Measurements from ENCODE around the gene ADAM12.

ADAM12 gene

DNA sequence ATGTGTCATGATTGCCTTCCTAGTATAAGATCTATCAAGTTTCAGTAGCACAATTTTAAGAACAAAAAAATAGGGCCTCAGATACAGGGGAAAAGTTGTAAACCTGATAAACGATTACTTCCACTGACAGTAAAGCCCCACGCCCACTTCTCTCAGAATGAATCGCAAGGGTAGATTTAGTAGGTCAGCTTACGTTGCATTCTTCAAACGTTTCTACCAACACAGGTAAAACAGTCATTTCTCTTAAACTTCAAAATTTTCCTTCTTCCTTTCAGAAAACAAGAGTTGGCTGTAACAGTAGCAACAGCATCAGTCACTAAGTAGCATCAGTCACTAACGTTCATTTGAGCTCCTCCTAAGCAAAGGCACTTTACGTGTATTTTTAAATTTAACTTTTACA, 221.5 kb downstream of the ADAM12 start:
- DNase-seq = no peak

DNA sequence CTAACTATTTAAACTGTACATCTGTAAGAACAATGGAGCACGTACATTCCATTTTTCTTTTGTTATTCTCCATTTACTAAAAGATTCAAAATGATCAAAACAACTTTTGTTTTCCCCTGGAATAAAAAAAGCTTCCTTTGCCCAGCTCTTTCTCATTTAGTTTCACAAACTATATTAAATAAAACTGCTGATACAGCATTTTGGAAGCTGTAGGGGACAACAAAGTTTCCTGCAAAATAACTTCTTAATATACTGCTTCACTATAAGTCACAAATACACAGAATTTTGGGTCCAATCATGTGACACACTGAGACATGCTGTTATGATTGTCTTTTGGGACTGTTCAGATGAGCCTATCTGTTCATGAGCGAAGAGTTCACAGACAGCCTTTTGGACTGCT, 222.4 kb downstream of the ADAM12 start:
- DNase-seq = no peak

DNA sequence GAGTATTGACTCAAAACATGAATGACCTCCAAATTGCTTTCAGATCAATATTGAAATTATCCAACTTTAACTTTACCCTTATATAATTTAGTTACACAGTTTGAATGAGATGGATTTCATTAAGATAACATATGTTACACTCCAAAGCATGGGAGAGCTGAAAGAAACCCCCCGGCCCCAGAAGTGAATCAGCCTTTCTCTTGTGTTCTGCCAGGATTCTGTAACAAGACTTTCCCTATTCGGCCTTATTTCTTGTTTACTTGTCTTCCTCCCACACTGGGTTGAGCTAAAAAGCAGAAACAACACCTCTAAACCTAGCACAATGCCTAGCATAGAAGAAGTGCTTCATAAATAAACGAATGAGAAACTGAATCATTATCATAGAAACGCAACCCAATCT, 224.8 kb downstream of the ADAM12 start:
- no peak for DNase-seq

DNA sequence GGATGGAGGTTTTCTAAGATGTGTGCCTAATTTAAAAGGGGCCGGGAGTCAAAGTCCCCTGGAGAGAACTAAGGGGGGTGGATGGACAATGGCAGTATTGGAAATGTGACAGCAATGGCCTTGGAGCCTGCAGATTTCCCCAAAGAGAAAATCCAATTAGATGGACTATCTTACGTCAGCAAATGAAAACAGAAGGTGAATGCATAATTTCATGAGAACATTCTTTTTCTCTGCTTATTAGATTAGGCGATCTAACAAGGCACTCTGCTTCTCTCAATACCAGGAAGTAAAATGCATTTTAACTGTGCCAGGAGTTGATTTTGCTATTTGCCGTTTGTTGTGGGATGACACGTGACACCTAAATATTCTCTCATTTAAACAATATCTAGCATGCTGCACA, 226.6 kb downstream of the ADAM12 start:
- DNase-seq = no peak

DNA sequence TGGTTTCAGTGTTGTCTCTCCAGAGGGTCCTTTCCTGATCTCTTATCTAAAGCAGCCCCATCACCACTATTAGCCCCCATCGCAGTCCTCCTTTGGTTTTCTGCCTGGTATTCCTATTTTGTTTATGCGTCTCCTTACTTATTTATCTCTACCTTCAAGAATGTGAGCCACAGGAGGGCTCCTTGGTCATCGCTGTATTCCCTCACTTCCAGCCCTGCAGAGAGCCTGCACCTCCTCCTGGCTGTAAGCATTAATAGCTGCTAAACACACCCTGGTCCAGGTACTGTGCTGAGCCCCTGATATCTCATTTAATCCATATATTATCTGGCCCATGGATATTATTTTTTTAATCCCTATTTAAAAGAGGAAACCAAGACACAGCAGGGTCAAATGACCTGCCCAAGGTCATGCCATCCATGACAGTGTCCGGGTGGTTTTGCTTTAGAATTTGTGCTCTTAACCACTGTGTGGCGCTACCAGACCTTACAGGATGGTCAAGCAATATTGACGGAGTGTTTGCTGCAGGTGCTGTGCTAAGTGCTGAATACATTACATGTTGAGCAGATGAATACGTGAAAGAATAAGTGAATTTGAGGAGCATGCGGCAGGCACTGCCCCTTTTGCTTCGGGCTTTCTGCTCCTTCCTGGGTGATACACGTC, 227.2 kb downstream of the ADAM12 start:
- DNase-seq = no peak

DNA sequence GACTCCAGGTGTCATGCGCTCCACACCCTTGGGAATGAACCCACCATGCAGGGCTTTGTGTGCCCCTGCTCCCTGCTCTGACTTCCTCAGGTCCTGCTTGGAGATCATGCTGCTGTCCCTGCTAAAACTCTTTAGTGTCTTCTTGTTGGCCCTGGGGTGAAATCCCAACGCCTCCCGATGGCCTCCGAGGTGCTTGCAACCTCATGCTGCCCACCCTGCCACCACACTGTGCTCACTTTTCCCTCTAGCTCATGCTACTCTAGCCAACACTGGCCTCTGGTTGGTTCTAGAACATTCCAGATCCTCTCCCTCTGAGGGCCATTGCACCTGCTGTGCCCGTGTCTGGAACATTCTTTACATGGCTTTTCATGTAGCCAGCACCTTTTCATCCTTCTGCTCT, 227.7 kb downstream of the ADAM12 start:
- no peak for DNase-seq

DNA sequence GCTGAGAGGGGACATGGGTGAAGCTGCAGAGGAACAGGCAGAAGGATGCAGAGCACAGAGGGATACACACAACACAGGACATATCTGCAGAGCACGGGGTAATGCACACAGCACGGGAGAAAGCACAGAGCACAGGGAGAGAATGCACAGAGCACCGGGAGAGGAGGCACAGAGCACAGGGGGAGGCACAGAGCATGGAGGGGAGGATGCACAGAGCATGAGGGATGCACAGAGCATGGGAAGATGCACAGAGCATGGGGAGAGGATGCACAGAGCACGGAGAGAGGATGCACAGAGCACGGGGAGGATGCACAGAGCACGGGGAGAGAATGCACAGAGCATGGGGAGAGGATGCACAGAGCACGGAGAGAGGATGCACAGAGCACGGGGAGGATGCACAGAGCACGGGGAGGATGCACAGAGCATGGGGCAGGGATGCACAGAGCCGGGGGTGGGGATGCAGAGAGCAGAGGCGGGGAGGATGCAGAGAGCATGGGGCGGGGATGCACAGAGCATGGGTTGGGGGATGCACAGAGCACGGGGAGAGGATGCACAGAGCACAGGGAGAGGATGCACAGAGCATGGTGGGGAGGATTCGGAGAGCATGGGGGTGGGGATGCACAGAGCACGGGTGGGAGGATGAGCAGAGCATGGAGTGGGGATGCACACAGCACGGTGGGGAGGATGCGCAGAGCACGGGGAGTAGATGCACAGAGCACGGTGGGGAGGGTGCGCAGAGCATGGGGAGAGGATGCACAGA, 230.0 kb downstream of the ADAM12 start:
- no peak for DNase-seq

DNA sequence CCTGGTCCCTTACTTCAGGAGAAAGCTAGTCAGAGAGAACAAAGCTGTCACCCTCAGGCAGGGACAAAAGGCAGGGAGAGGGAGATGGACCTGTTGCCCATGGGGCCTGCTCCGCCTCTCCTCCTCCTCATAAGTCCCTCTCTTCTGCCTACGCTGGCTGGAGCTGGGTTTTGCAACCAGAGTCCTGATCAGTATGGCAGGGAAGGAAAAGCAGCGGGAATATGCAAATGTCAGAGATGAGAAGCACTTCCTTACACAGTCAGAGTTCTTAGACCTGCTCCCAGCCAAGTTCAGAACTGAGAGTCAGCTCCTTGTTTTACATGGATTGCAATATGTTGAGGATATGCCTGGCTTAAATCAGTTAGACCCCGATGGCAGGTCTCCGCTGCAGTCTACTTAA, 231.1 kb downstream of the ADAM12 start:
- no peak for DNase-seq

DNA sequence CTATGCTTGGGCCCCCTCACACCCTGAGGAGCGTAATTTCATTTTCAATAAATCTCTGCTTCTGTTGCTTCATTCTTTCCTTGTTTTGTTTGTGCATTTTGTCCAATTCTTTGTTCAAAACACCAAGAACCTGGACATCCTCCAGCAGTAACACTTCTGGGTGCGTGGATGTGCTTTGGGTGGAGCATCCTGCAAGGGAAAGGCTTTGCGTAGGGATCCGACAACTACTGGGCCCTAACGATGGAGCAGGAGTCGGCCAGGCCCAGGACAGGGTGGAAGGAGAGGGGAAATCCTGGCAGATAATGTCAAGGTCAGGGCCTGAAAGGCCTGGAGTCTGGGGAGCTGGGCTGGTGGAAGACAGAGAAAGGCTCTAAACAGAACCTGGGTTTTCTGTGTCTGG, 231.8 kb downstream of the ADAM12 start:
- DNase-seq = no peak

DNA sequence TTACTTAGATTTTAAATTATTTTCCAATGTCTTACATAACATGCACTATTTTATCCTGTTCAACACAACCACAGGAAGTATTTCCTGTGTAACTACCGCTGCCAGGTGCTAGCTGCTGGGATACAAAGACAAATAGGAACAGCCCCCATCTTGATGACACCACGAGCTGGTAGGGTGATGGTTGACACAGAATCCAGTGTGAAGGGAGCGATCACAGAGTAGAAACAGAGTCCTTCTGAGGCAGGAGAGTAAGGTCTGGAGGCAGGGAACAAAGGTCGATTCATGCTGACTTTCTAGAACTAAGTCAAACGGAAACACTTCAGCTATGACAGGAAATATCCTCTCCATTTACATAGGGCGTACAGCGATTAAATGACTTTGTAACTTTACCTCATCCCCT, 232.3 kb downstream of the ADAM12 start:
- no peak for DNase-seq

DNA sequence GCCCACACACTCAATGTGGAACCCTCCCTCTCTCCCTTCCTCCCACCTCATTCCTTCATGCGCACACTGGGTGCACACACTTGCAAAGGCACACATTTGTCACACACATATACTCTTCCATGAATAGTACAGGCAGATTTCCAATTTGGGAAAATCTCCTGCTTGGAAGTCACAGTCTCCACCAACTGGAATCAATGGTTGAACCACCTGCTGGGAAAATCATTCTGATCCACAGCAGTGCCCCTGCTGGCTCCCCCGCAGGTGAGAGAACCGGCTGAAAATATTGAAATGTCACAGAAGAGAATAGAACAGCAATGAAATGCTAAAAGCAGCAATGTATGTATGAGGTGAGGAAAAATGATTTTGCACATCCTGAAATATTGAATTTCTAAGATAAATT, 232.7 kb downstream of the ADAM12 start:
- no peak for DNase-seq

DNA sequence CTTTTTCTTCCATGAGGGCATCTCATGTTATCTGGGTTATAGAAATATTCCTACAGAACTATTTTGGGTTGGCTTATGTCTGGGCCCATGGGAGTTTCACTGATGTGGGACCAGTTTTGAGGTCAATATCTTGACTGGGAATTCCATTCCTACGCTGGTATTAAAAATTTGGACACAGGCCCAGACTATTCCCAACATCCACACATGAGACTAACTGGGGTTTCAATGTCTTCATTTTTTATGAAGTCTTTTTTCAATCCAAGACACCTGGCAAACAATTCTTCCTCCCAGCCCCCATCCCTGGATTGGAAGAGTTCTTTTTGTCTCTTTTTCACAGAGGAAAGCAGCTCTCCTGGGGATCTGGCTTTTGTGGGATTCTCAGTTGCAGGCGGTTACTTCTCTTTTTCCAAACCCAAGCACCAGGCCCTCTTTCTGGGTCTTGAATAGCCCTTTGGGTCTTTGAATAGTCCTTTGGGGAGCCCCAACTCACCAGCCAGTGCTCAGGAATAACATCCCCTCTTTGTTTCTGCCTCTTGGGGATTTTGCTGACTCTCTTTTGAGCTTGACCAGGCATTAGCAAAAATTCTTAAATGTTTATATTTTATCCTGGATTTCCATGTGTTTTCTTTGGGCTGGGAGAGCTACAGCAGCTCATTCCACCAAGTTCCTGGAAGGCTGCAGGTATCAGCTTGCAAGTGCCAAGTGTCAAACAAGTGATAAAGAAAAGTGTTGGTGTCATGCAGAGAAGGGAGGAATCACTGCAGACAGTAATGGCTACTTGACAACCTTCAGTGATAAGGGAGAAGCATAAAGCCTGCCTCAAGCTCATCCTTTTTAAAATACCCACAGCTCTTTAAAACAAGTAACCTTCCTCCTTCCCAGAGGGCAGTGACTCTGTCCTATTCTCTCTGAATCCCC, 234.3 kb downstream of the ADAM12 start:
- no peak for DNase-seq

DNA sequence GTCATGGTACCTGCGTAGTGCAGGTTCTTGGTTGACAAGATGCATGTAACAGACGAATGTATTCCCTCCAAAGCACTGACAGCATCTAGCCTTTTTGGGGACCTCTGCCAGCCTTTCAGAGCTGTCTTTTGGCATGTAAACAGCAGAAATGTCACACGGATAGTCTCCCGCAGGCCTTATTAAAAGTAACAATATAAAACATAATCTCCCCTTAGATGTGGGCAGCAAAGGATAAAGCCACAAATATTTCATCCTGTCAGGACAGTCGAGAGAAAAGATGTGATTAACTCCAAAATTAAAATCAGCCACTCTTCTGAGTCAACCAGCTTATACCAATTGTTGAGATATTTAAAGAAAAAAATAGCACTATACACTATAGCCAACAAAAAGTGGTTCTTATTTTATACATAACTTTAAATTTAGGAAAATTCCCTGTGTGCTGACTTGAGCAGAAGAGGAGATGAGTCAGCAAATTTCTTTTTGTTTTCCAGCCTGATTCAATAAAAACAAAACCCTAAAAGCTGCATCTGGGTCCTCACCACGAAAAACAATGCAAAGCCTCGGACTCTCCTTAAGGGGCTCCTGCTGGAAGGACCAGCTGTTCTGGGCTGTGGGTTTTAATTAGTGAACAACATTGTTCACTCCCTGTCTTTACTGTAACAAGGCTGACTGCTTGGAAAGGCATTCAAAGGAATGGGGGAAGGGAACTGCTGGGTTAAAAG, 240.2 kb downstream of the ADAM12 start:
- no peak for DNase-seq

DNA sequence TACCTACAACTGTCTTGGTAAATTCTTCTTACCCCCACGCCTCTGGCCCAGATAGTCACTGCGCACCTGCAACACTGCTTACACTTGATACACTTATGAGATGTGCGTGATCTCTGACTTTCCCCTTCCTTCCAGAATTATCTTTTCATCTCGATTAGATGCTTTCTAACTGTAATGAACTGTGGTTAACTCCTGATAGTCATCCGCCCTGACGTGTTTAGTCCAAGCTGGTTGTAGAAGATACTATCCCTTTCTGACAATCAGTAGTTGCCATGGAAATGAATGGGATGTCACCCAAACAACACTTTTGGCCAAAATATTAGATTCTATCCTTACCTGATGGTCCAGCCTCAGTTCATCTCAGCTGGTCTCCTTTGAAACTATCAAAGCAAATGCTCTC, 241.5 kb downstream of the ADAM12 start:
- no peak for DNase-seq

DNA sequence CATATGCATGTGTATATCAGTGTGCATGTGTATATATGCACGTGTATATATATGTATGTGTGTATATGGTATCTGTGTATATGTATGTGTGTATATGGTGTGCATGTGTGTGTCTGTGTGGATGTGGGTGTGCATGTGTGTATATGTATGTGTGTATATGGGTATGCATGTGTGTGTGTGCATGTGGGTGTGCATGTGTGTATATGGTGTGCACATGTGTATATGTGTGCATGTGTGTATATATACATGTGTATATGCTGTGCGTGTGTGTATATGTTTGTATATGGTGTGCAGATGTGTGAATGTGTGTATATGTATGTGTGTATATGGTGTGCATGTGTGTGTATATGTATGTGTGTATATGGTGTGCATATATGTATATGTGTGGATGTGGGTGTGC, 245.2 kb downstream of the ADAM12 start:
- no peak for DNase-seq

DNA sequence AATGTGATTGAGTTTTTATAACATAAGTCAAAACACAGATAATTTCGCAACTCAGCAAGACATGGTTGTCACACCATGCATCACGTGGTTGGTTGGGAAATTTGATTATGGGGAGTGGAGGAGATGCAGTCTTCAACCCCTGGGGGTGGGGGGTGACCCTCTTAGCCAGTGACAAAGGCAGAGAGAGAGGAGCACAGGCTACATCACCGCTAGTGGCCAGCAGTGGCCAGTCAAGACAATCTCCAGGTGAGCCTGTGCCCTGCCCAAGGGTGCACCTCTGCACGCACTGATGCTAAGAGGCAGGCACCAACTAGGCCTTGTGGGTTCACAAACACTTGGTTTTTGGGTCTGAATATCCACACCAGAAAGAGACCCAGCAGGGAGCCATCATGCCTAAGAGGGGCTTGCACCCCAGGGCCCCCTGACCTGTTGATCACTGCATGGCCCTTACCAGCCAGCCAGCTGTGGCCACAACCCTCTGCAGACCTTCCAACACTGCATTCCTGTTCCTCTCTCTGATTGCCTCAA, 247.5 kb downstream of the ADAM12 start:
- no peak for DNase-seq

DNA sequence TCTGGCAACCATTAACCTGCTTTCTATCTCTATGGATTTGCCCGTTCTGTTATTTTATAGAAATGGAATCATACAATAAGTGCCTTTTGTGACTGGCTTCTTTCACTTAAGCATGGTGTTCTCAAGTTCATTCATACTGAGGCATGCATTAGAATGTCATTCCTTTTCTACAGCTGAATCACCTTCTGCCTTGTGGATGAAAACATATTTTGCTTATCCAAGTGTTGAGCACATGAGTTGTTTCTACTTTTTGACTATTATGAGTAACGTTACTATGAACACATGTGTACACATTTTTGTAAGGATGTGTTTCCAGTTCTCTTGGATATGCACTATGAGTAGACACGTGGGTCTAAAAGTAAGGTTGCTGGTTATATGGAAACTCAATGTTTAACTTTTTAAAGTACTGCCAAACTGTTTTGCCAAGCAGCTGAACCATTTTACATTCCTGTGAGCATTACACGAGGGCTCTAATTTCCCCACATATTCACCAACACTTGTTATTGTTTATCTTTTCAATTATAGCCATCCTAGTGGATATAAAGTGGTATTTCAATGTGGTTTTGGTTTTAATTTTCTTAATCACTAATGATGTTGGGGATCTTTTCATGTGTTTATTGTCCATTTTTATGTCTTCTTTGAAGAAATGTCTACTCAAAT, 250.6 kb downstream of the ADAM12 start:
- DNase-seq = no peak

DNA sequence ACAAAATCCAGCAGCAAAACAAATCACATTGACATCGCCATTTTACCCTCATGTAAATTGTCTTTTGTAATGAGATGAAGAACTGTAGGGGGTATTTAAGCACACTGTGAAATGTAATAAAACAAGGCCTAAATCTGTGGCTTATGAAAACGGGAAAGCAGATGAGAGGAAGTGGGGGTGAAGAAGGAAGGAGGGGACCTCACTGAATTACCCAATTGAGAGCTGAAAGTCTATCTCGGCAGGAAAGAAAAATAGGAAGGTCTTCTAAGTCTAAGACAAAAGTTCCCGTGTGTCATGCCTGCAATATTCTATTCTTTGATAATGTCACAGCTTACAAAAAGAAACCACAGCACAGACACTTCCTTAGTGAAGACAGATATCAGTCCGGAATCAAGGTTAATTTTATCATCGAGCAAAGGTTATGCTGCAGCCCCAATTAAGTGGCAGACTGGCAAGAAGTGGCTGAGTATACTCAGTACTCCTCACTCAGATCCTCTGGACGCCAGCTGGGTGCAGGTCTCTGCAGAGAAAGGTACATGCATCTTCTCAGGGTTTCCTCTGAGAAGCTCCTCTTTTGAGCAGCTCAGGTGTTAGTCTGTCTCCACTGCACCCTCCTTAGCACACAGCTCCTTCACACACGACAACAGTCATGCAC, 252.2 kb downstream of the ADAM12 start:
- no peak for DNase-seq

DNA sequence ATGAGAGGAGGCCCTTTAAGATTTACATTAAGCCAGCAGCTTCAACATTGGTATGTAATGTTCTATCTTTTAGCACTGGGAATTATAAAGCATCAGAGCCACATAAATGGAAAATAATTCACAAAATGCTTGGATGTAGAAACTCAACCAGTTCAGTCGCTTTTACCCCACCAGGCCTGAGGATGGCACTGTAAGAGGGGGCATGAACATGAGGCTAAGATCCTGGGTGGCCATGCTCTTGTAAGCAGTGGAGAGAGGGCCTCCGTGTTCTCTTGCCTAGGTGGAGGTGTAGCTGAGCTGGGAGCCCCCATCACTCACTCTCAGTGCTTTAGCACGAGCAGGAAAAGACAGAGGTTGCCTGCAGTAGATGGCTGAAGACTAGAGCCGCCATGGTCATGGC, 253.1 kb downstream of the ADAM12 start:
- no peak for DNase-seq

DNA sequence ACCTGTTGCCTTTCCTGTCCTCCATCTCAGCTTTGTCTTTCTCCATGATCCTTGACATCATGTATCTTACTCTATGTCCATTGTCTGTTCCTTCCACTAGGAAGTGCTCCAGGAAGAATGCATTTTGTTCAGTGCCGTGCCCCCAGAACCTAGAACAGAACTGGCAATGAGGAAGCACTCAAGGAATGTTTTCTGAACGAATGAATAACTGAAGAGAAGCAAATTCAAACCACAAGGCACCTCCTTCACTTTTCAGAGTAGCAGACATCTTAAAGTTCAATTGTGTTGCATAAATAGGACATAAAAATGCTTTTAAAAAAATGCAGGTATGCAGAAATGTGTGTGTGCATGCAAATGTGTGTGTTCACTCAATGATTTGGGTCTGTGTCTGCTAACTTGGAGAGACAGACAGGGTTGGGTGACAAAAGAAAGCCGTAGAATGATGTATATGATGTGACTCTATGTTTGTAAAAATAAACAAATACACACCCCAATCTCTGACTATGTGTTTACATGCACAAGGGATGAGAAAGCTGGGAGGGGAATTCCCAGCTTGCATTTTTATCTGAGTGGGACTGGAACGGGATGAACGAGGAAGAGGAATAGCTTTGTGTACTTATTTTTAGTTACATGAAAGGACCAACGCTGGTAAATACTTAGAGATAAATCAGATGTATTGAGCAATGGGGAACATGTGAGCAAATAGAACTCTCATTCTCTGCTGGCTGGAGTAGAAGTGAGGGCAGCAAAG, 254.2 kb downstream of the ADAM12 start:
- no peak for DNase-seq

DNA sequence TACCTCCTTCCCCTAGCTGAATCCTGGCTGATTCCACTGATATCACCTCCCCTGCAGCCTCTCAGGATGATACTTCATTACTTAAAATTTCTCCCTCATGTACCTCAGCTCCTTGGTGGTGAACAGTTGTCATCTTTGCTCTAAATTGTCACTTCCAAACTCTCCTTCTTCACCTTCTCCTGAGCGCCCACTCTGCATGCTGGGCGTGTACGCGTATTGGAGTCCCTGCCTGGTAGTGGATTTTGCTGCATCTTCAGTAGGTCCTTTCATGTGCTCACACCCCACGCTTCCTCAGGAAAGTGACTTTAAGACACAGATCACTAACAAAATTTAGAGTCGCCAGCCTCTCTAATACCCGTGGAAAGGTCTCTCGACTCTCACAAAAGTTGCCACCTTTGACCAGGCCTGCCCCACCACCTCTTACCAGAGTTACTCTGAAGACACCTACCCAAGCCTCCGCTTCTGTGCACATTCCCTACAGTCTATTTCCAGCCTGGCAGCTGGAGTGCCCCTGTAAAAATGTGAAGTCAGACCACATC, 255.1 kb downstream of the ADAM12 start:
- DNase-seq = no peak

Data from CD4-positive, alpha-beta T cell treated with Interleukin-10 for 1 hour (primary cell).